Mesenchymal stem cell (in vitro differentiated cells and primary cell): Measurements from ENCODE around the gene DOCK8.

ENCODE experiments used
- DNase-seq: peaks from one replicate; pipeline ENCODE4 v3.0.0-alpha.2; 2013
- H2AFZ ChIP-seq: one replicate; pipeline ENCODE4 v1.6.1; 2013; ENCODE audit warnings: low read depth, mild to moderate bottlenecking, control low read depth, inconsistent platforms, low read length, moderate library complexity
- H2AK5ac ChIP-seq: 2 replicates; pipeline ENCODE4 v1.6.1; 2013; ENCODE audit warnings: low read length, moderate library complexity, mild to moderate bottlenecking, inconsistent platforms; ENCODE audit not compliant: severe bottlenecking
- H2BK120ac ChIP-seq: one replicate; pipeline ENCODE4 v1.6.1; 2013; ENCODE audit warnings: low read depth, mild to moderate bottlenecking, inconsistent platforms, low read length, moderate library complexity
- H2BK12ac ChIP-seq, 2 experiments: one replicate each; pipeline ENCODE4 v1.6.1; 2013; ENCODE audit warnings: inconsistent platforms in 2 of 2, low read length in 2 of 2, mild to moderate bottlenecking in 2 of 2, moderate library complexity in 2 of 2, control low read depth in 1 of 2
- H2BK15ac ChIP-seq: one replicate; pipeline ENCODE4 v1.6.1; 2013; ENCODE audit warnings: mild to moderate bottlenecking, low read depth, inconsistent platforms; ENCODE audit not compliant: poor library complexity, severe bottlenecking
- H2BK5ac ChIP-seq: 2 replicates; pipeline ENCODE4 v1.6.1; 2013; ENCODE audit warnings: low read depth, mild to moderate bottlenecking, low read length, control low read depth, inconsistent platforms; ENCODE audit not compliant: poor library complexity, severe bottlenecking
- H3K14ac ChIP-seq, 2 experiments: one replicate each; pipeline ENCODE4 v1.6.1; 2013; ENCODE audit warnings: inconsistent platforms in 2 of 2, low read length in 2 of 2, control low read depth in 1 of 2, mild to moderate bottlenecking in 1 of 2, moderate library complexity in 1 of 2
- H3K18ac ChIP-seq, 2 experiments: one replicate each; pipeline ENCODE4 v1.6.1; 2013; ENCODE audit warnings: inconsistent platforms in 2 of 2, low read length in 2 of 2, control low read depth in 1 of 2, low read depth in 1 of 2, mild to moderate bottlenecking in 1 of 2
- H3K23ac ChIP-seq, 2 experiments: one replicate each; pipeline ENCODE4 v1.6.1; 2013; ENCODE audit warnings: inconsistent platforms in 2 of 2, low read length in 2 of 2, mild to moderate bottlenecking in 2 of 2, moderate library complexity in 2 of 2, control low read depth in 1 of 2
- H3K27ac ChIP-seq: 2 replicates; pipeline ENCODE4 v1.5.1; 2013; ENCODE audit warnings: mild to moderate bottlenecking, moderate library complexity, low read length, control low read depth, inconsistent platforms; ENCODE audit not compliant: poor library complexity, severe bottlenecking
- H3K27me3 ChIP-seq, 2 experiments: 2 replicates each; pipeline versions ENCODE4 v1.6.1 to v1.7.0; 2013; ENCODE audit warnings: low read length in 2 of 2, mild to moderate bottlenecking in 2 of 2, moderate library complexity in 2 of 2, control low read depth in 1 of 2, inconsistent platforms in 1 of 2; ENCODE audit not compliant: control insufficient read depth in 1 of 2, insufficient read depth in 1 of 2
- H3K36me3 ChIP-seq, 2 experiments: 2 replicates each; pipeline versions ENCODE4 v1.6.1 to v1.7.0; 2013; ENCODE audit warnings: low read length in 2 of 2, control low read depth in 1 of 2, inconsistent platforms in 1 of 2, low read depth in 1 of 2, mild to moderate bottlenecking in 1 of 2; ENCODE audit not compliant: insufficient read depth in 2 of 2, control insufficient read depth in 1 of 2
- H3K4ac ChIP-seq, 2 experiments: one replicate each; pipeline ENCODE4 v1.6.1; 2013; ENCODE audit warnings: inconsistent platforms in 2 of 2, low read length in 2 of 2, mild to moderate bottlenecking in 2 of 2, moderate library complexity in 2 of 2, control low read depth in 1 of 2, low read depth in 1 of 2
- H3K4me1 ChIP-seq: 2 replicates; pipeline ENCODE4 v1.6.1; 2013; ENCODE audit warnings: low read depth, low read length, control low read depth; ENCODE audit not compliant: control insufficient read depth, insufficient read depth
- H3K4me2 ChIP-seq: 2 replicates; pipeline ENCODE4 v1.6.1; 2013; ENCODE audit warnings: low read length, mild to moderate bottlenecking, inconsistent platforms; ENCODE audit not compliant: poor library complexity, severe bottlenecking
- H3K4me3 ChIP-seq, 2 experiments: 2 replicates each; pipeline versions ENCODE4 v1.5.1 to v1.7.0; 2013; ENCODE audit warnings: low read length in 2 of 2, mild to moderate bottlenecking in 2 of 2, control low read depth in 1 of 2, low read depth in 1 of 2; ENCODE audit not compliant: insufficient read depth in 1 of 2
- H3K79me1 ChIP-seq: replicated peaks from 2 replicates; pipeline ENCODE4 v1.6.1; 2013; ENCODE audit warnings: mild to moderate bottlenecking, control low read depth, low read length, inconsistent platforms; ENCODE audit not compliant: poor library complexity, severe bottlenecking
- H3K9ac ChIP-seq: 2 replicates; pipeline ENCODE4 v1.7.0; 2013; ENCODE audit warnings: mild to moderate bottlenecking, low read length, moderate library complexity
- H3K9me3 ChIP-seq: 2 replicates; pipeline ENCODE4 v1.7.0; 2013; ENCODE audit warnings: mild to moderate bottlenecking, low read length; ENCODE audit not compliant: control insufficient read depth
- H4K8ac ChIP-seq: one replicate; pipeline ENCODE4 v1.6.1; 2013; ENCODE audit warnings: inconsistent platforms, mild to moderate bottlenecking, low read length, moderate library complexity
- H4K91ac ChIP-seq: one replicate; pipeline ENCODE4 v1.6.1; 2013; ENCODE audit warnings: mild to moderate bottlenecking, low read length, inconsistent platforms
- WGBS: methylation state at CpG from one replicate; pipeline ENCODE4 v1.1.7; 2013; ENCODE audit warnings: mixed read lengths; 5-methylcytosine and 5-hydroxymethylcytosine counted together

DOCK8 gene

GRCh38 chr9:471320-471719, 256.7 kb downstream of the DOCK8 start:
- no peak for DNase-seq
- 100% methylated on average over 4 of the region's 4 CpGs for WGBS
- H4K91ac ChIP-seq = no peak overlapping the region
- no peak overlapping the region for H3K23ac ChIP-seq
- H2BK5ac ChIP-seq = no peak overlapping the region
- H3K4ac ChIP-seq = no peak overlapping the region
- no peak overlapping the region for H2AFZ ChIP-seq
- H3K4me2 ChIP-seq = no peak overlapping the region
- no peaks in the 10 kb centered on the region for H3K79me1 ChIP-seq
- no peak overlapping the region for H2BK12ac ChIP-seq
- no peaks in the 10 kb centered on the region for H3K36me3 ChIP-seq
- H3K9ac ChIP-seq = no peak overlapping the region
- H2AK5ac ChIP-seq = no peak overlapping the region
- no peak overlapping the region for H2BK15ac ChIP-seq
- no peaks in the 10 kb centered on the region for H3K9me3 ChIP-seq
- H3K27ac ChIP-seq = no peak overlapping the region
- H3K4me3 ChIP-seq = no peak overlapping the region
- H3K18ac ChIP-seq = no peak overlapping the region
- no peak overlapping the region for H2BK120ac ChIP-seq
- peaks cover 8% of the 10 kb centered on the region for H3K4me1 ChIP-seq
- H3K27me3 ChIP-seq = no peaks in the 10 kb centered on the region
- no peak overlapping the region for H3K14ac ChIP-seq
- H4K8ac ChIP-seq = no peak overlapping the region

DNA sequence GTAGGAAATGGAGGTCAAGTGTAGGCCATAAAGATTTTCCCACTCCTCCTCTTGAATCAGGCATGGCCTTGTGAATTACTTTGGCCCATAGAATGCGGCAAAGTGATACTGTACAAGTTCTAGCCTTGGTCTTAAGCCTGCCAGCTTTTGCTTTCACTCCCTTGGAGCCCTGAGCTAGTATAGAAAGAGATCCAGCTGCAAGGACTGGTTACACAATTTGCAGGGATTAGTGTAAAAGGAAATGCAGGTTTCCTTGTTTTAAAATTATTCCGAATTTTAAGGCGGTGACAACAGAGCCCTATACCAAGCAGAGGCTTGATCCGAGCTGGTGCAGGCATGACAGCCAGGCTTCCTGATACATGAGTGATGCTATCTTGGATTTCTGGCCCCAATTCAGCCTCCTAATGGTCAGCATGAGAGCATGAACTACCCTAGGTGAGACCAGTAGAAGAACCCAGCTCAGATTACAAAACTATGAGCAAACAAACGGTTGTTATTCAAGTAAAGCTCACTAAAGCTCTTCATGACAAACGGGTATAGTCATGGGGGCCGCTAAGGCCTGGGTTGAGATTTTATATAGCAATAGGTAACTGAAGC, 257.9 kb downstream of the DOCK8 start:
- 88% methylated on average over 6 of the region's 7 CpGs for WGBS
- Histone ChIP-seq H3K27ac (no peak overlapping the region), H3K27me3 (no peaks in the 10 kb centered on the region), H2AFZ (no peak overlapping the region), H3K79me1 (no peaks in the 10 kb centered on the region), H4K91ac (no peak overlapping the region), H3K18ac (no peak overlapping the region), H2BK12ac (no peak overlapping the region), H3K4me1 (peaks cover 8% of the 10 kb centered on the region), H2BK15ac (no peak overlapping the region), H3K4me3 (no peak overlapping the region), H3K36me3 (no peaks in the 10 kb centered on the region), H3K23ac (no peak overlapping the region), H4K8ac (no peak overlapping the region), H2BK5ac (no peak overlapping the region), H3K14ac (no peak overlapping the region), H3K4me2 (no peak overlapping the region), H3K9ac (no peak overlapping the region), H2BK120ac (no peak overlapping the region), H2AK5ac (no peak overlapping the region), H3K4ac (no peak overlapping the region), H3K9me3 (no peaks in the 10 kb centered on the region)
- no peak for DNase-seq

DNA sequence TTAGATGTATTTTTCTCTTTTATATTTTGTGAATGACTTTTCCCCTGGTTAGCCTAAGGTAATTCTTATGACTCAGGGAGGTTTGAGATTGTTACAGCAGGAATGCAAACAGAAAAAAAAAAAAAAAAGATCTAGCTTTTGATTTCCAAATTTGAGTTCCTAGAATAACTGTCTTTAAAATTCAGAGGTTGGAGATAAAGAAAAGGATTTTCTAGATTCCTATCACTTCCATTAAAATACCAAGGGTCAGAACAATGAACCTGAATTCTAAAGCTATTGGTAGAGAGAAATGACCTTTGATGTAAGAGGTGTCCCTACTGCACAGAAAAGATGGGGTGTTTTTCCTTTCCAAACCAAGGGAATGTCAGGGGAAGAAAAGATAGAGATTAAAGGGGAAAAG, 262.5 kb downstream of the DOCK8 start:
- no peak overlapping the region for H3K9ac ChIP-seq
- no peak overlapping the region for H3K4me3 ChIP-seq
- no peak overlapping the region for H3K14ac ChIP-seq
- peaks cover 2% of the 10 kb centered on the region for H3K4me1 ChIP-seq
- no peak overlapping the region for H3K4ac ChIP-seq
- H3K18ac ChIP-seq = no peak overlapping the region
- DNase-seq = no peak
- H3K23ac ChIP-seq = no peak overlapping the region
- H3K79me1 ChIP-seq = no peaks in the 10 kb centered on the region
- no peaks in the 10 kb centered on the region for H3K27me3 ChIP-seq
- no peak overlapping the region for H4K8ac ChIP-seq
- H3K36me3 ChIP-seq = no peaks in the 10 kb centered on the region
- no peak overlapping the region for H3K4me2 ChIP-seq
- no peak overlapping the region for H2AK5ac ChIP-seq
- H4K91ac ChIP-seq = no peak overlapping the region
- H3K27ac ChIP-seq = no peak overlapping the region
- no peak overlapping the region for H2BK120ac ChIP-seq
- H2BK12ac ChIP-seq = no peak overlapping the region
- H2BK15ac ChIP-seq = no peak overlapping the region
- no peak overlapping the region for H2BK5ac ChIP-seq
- no peaks in the 10 kb centered on the region for H3K9me3 ChIP-seq
- H2AFZ ChIP-seq = no peak overlapping the region

- Histone ChIP-seq H3K4ac (no peak overlapping the region), H3K4me2 (peak overlapping the region; percentile 46), H4K91ac (no peak overlapping the region), H3K23ac (no peak overlapping the region), H3K14ac (no peak overlapping the region), H3K9ac (no peak overlapping the region), H3K79me1 (no peaks in the 10 kb centered on the region), H2BK15ac (no peak overlapping the region), H3K27me3 (peaks cover 0 to 3% of the 10 kb centered on the region in 2 experiments), H3K36me3 (no peaks in the 10 kb centered on the region), H4K8ac (no peak overlapping the region), H2BK120ac (no peak overlapping the region), H3K18ac (no peak overlapping the region), H2BK5ac (no peak overlapping the region), H3K27ac (peak overlapping the region; percentile 79), H3K9me3 (peaks cover 7% of the 10 kb centered on the region), H3K4me3 (no peak overlapping the region), H2AFZ (no peak overlapping the region), H2AK5ac (no peak overlapping the region), H2BK12ac (no peak overlapping the region), H3K4me1 (peaks cover 2% of the 10 kb centered on the region)
- 70% methylated on average over 2 of the region's 4 CpGs for WGBS
- DNase-seq = no peak
These were observed 264.8 kb downstream of the DOCK8 start for GRCh38 chr9:479304-479970.
